ENCODE measurements around the gene SERPINA5. TPM values are rescaled to one million over a fixed set of nuclear protein-coding genes. Genes with fewer than 3 reads are reported as not detected.
A peak's percentile ranks its signal among the peaks of the same experiment; 100 is the strongest.
"Not testable (repeated sequence)": the region's sequence is repeated elsewhere in the genome, so short reads cannot be mapped to it uniquely, and the experiment has no call there.

SERPINA5 gene
- total RNA-seq, 8 experiments from 2014 or later: 0.50 to 6.5 (median 1.6) TPM; not detected in 2

DNA sequence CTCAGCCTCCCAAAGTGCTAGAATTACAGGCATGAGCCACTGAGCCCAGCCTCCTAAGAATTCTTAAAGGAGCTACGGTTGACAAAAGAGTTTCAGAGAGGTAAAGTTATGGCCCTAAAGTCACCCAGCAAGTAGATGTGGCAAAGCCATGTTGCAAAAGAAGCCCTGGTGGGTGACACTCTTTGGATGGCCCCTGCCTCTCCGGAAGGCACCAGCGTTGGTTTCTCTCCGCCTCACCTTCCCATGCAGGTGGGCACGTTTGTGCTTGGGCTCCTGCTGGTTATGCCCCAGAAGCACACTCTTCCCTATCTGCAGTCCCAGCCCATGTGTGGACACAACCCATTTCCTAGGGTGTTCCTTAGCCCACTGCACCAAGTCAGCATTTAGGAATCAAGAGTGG is 21.5 kb downstream of the SERPINA5 start:
- WGBS, 10 experiments: 75 to 100% (median 89%) methylated on average over 2 to 3 of the region's 5 CpGs; no CpG with 5 or more reads in 6 of the 10 experiments
- Histone ChIP-seq H3K4me1 (replicated peaks in 1 of 2) (peaks cover 30 to 39% of the 10 kb centered on the region in 2 donors), H3K4me3 (no peak overlapping the region), H3K27ac (no peak overlapping the region)
- in situ Hi-C loops (cut with MboI; ENCODE audit: low pct_unique_long_range_greater_than_20kb in 2 of 9, low sequenced_read_pairs in 9 of 9, unreplicated experiment in 9 of 9): no loop called here
- no peak for ATAC-seq (replicated peaks in 6 of 8)

- H3K4me1 ChIP-seq (replicated peaks in 1 of 2): peaks cover 7 to 17% of the 10 kb centered on the region in 2 donors
- 60 to 86% (median 76%) methylated on average over 1 to 3 of the region's 3 CpGs; no CpG with 5 or more reads in 2 of the 10 experiments for WGBS, 10 experiments
- H3K4me3 ChIP-seq: no peak overlapping the region
- no peak overlapping the region for H3K27ac ChIP-seq
- no peak for ATAC-seq (replicated peaks in 6 of 8)
- in situ Hi-C loops (cut with MboI; ENCODE audit: low pct_unique_long_range_greater_than_20kb in 2 of 9, low sequenced_read_pairs in 9 of 9, unreplicated experiment in 9 of 9): no loop called here
These were observed 24.1 kb downstream of the SERPINA5 start for GRCh38 chr14:94605361-94605760.

- WGBS, 10 experiments: no CpG with 5 or more reads among the region's 1 CpG
- in situ Hi-C loops (cut with MboI; ENCODE audit: low pct_unique_long_range_greater_than_20kb in 2 of 9, low sequenced_read_pairs in 9 of 9, unreplicated experiment in 9 of 9); H3K27ac ChIP-seq; ATAC-seq (replicated peaks in 6 of 8); H3K4me3 ChIP-seq: not testable (repeated sequence)
- peaks cover 12 to 13% of the 10 kb centered on the region in 2 donors for H3K4me1 ChIP-seq (replicated peaks in 1 of 2)
These were observed 27.7 kb downstream of the SERPINA5 start for GRCh38 chr14:94608966-94609365.

DNA sequence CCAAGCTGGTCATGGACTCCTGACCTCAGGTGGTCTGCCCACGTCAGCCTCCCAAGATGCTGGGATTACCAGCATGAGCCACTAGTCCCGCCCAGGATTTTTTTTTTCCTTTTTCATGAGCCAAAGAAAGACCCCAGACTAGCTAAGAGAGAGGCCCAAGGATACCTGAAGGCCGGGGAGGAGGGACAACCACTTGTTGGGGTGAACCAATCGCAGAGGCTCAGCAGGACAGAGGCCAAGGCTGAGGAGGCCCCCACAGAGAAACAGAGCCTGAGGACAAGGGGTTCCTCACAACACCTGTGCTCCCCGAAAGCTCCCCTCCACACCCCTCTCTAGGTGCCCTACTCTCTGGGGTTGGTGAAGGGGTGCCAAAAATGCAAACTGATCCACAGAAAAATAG is 30.0 kb downstream of the SERPINA5 start:
- H3K27ac ChIP-seq: no peak overlapping the region
- 20 to 100% (median 86%) methylated on average over 1 to 4 of the region's 5 CpGs; no CpG with 5 or more reads in 3 of the 10 experiments for WGBS, 10 experiments
- in situ Hi-C loops (cut with MboI; ENCODE audit: low pct_unique_long_range_greater_than_20kb in 2 of 9, low sequenced_read_pairs in 9 of 9, unreplicated experiment in 9 of 9): no loop called here
- no peak for ATAC-seq (replicated peaks in 6 of 8)
- no peak overlapping the region for H3K4me3 ChIP-seq
- peaks cover 12 to 13% of the 10 kb centered on the region in 2 donors for H3K4me1 ChIP-seq (replicated peaks in 1 of 2)

DNA sequence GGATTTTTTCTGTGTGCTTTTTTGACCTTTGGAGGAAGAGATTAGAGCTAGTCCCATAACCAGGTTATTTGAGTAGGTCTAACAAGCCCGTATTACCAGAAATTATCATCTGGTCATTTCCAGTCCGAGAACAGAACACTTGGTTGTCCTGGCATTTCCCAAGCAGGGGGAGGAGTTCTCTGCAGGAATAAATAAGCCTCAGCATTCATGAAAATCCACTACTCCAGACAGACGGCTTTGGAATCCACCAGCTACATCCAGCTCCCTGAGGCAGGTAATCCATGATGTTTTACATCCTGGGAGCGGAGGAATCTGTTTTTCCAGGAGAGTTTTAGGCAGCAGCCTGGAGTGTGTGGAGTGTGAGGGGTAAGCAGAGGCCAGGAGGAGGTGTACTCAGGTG is 30.9 kb downstream of the SERPINA5 start, which contains the start of gene SERPINA3:
TSS of gene SERPINA3 (plus strand) at position 218 of the 400 bp plus-strand sequence. CDS start 2,051 bp downstream, outside the sequence.
- 21 to 100% (median 62%) methylated on average over 1 to 3 of the region's 4 CpGs; no CpG with 5 or more reads in 4 of the 10 experiments for WGBS, 10 experiments
- H3K27ac ChIP-seq: no peak within 1 kb of the TSS

DNA sequence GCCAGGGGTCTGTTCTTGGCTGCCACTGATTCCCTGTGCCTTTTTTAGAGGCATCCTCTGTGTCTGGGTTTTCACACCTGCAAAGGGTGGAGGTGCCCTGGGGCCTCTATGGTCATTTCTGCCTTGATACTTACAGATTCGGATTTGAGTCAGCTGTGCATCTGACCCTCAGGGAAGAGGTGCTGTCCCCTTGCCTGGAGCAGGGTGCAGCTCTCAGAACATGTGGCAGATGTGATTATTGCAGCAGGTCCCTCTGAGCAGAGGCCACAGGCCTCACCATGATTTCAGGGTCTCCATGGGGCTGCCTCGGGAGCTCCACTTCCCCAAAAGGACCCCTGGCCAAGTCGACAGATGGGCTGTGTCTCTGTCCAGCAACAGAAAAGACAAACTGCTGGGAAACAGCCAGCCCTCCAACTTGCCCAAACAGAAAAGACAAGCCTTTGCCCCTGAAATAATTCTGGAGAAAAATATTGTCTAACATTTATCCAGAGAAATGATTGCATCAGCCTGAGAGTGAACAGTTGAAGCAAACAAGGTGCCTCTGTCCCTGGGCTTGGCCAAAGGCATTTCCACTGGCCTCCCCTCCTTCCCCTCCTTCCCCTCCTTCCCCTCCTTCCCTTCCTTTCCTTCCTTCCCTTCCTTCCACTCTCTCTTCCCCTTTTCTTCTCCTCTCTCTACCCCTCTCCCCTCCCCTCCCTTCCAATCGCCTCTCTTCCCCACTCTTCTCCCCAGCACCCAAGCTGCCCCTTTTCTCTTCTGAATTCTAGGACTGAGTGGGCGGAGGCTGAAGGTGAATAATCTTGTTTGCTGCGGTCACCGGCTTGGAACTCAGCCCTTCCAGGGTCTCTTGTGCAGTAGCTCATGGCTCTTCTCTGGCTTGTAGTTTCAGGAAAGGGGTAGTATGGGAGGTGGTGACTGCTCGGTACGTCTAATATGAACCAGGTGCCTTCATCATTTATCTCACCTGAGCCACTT is 31.6 kb downstream of the SERPINA5 start:
- peaks cover 12 to 13% of the 10 kb centered on the region in 2 donors for H3K4me1 ChIP-seq (replicated peaks in 1 of 2)
- H3K27ac ChIP-seq: no peak overlapping the region
- H3K4me3 ChIP-seq: no peak overlapping the region
- WGBS, 10 experiments: 0% methylated on average over 2 of the region's 9 CpGs; no CpG with 5 or more reads in 9 of the 10 experiments
- peak in 5 of 8 experiments; percentile 8 to 55 (median 41) for ATAC-seq (replicated peaks in 6 of 8)
- in situ Hi-C loops (cut with MboI; ENCODE audit: low pct_unique_long_range_greater_than_20kb in 2 of 9, low sequenced_read_pairs in 9 of 9, unreplicated experiment in 9 of 9): no loop called here

More for the DNA sequence above, 30.9 kb downstream of the SERPINA5 start, which contains the start of gene SERPINA3:
- no peak within 1 kb of the TSS for H3K4me3 ChIP-seq
- peak in 6 of 8 experiments; percentile 5 to 55 (median 46) for ATAC-seq (replicated peaks in 6 of 8)
- in situ Hi-C loops (cut with MboI; ENCODE audit: low pct_unique_long_range_greater_than_20kb in 2 of 9, low sequenced_read_pairs in 9 of 9, unreplicated experiment in 9 of 9): no loop called here
- peaks cover 12 to 13% of the 10 kb centered on the region in 2 donors for H3K4me1 ChIP-seq (replicated peaks in 1 of 2)

- H3K27ac ChIP-seq: no peak overlapping the region
- in situ Hi-C loops (cut with MboI; ENCODE audit: low pct_unique_long_range_greater_than_20kb in 2 of 9, low sequenced_read_pairs in 9 of 9, unreplicated experiment in 9 of 9): no loop called here
- 0 to 92% (median 73%) methylated on average over 1 to 8 of the region's 20 CpGs; no CpG with 5 or more reads in 2 of the 10 experiments for WGBS, 10 experiments
- no peak for ATAC-seq (replicated peaks in 6 of 8)
- no peak overlapping the region for H3K4me3 ChIP-seq
- H3K4me1 ChIP-seq (replicated peaks in 1 of 2): peaks cover 12 to 13% of the 10 kb centered on the region in 2 donors
These were observed 32.8 kb downstream of the SERPINA5 start for GRCh38 chr14:94613720-94614644.

GRCh38 chr14:94614802-94615201 is 33.6 kb downstream of the SERPINA5 start:
- WGBS, 10 experiments: 91 to 100% (median 95%) methylated on average over 1 to 6 of the region's 7 CpGs; no CpG with 5 or more reads in 5 of the 10 experiments
- Histone ChIP-seq H3K4me3 (no peak overlapping the region), H3K27ac (no peak overlapping the region), H3K4me1 (replicated peaks in 1 of 2) (peaks cover 12 to 13% of the 10 kb centered on the region in 2 donors)
- in situ Hi-C loops (cut with MboI; ENCODE audit: low pct_unique_long_range_greater_than_20kb in 2 of 9, low sequenced_read_pairs in 9 of 9, unreplicated experiment in 9 of 9): no loop called here
- no peak for ATAC-seq (replicated peaks in 6 of 8)

GRCh38 chr14:94615254-94615653 is 34.0 kb downstream of the SERPINA5 start:
- WGBS, 10 experiments: 87 to 100% methylated on average over 1 to 3 of the region's 3 CpGs; no CpG with 5 or more reads in 8 of the 10 experiments
- Histone ChIP-seq H3K27ac (no peak overlapping the region), H3K4me3 (no peak overlapping the region), H3K4me1 (replicated peaks in 1 of 2) (peaks cover 12 to 13% of the 10 kb centered on the region in 2 donors)
- in situ Hi-C loops (cut with MboI; ENCODE audit: low pct_unique_long_range_greater_than_20kb in 2 of 9, low sequenced_read_pairs in 9 of 9, unreplicated experiment in 9 of 9): no loop called here
- ATAC-seq (replicated peaks in 6 of 8): no peak

GRCh38 chr14:94615823-94616570 is 34.8 kb downstream of the SERPINA5 start:
- Histone ChIP-seq H3K4me1 (replicated peaks in 1 of 2) (peaks cover 12 to 13% of the 10 kb centered on the region in 2 donors), H3K27ac (no peak overlapping the region), H3K4me3 (no peak overlapping the region)
- no peak for ATAC-seq (replicated peaks in 6 of 8)
- in situ Hi-C loops (cut with MboI; ENCODE audit: low pct_unique_long_range_greater_than_20kb in 2 of 9, low sequenced_read_pairs in 9 of 9, unreplicated experiment in 9 of 9): no loop called here
- 18 to 90% (median 70%) methylated on average over 1 to 3 of the region's 8 CpGs; no CpG with 5 or more reads in 2 of the 10 experiments for WGBS, 10 experiments

GRCh38 chr14:94617366-94617941 is 36.2 kb downstream of the SERPINA5 start:
- in situ Hi-C loops (cut with MboI; ENCODE audit: low pct_unique_long_range_greater_than_20kb in 2 of 9, low sequenced_read_pairs in 9 of 9, unreplicated experiment in 9 of 9): no loop called here
- H3K4me3 ChIP-seq: no peak overlapping the region
- H3K4me1 ChIP-seq (replicated peaks in 1 of 2): peaks cover 7 to 8% of the 10 kb centered on the region in 2 donors
- 20 to 100% (median 61%) methylated on average over 1 to 5 of the region's 5 CpGs for WGBS, 10 experiments
- H3K27ac ChIP-seq: no peak overlapping the region
- ATAC-seq (replicated peaks in 6 of 8): no peak

Measured in motor neuron (in vitro differentiated cells).